K562 (cell line): Measurements from ENCODE around the gene ILK. TPM values are rescaled to one million over a fixed set of nuclear protein-coding genes. Genes with fewer than 3 reads are reported as not detected.

Experiments
- BRF2 ChIP-seq: IDR thresholded peaks from 3 replicates; pipeline ENCODE4 v1.6.1; 2011; ENCODE audit warnings: borderline replicate concordance, mild to moderate bottlenecking; ENCODE audit not compliant: insufficient read length, insufficient read depth
- ELF2 ChIP-seq: fragments of 250-450 bp; sonication (Bioruptor Pico); IDR thresholded peaks from 2 replicates; pipeline ENCODE4 v1.5.0; 2021; ENCODE audit warnings: mild to moderate bottlenecking
- ESRRA ChIP-seq: fragments of 450-650 bp; IDR thresholded peaks from 2 replicates; pipeline ENCODE4 v1.6.1; 2014; ENCODE audit warnings: low read depth, mild to moderate bottlenecking, moderate library complexity, borderline replicate concordance
- GTF3C2 ChIP-seq: IDR thresholded peaks from 3 replicates; pipeline ENCODE4 v1.6.1; 2011; ENCODE audit warnings: borderline replicate concordance, mild to moderate bottlenecking, moderate library complexity; ENCODE audit not compliant: insufficient read length; ENCODE audit errors: extremely low read depth
- MCM5 ChIP-seq: fragments of 450-650 bp; IDR thresholded peaks from 2 replicates; pipeline ENCODE4 v1.6.1; 2016; ENCODE audit warnings: low read depth
- NFXL1 ChIP-seq: fragments of 450-650 bp; formaldehyde crosslinking; IDR thresholded peaks from 2 replicates; pipeline ENCODE4 v1.4.0; 2021; ENCODE audit warnings: mild to moderate bottlenecking
- POLR2AphosphoS5 ChIP-seq: IDR thresholded peaks from 2 replicates; pipeline ENCODE4 v1.6.1; 2011; ENCODE audit warnings: mild to moderate bottlenecking, low read depth, low read length, moderate library complexity; ENCODE audit not compliant: control insufficient read depth, insufficient read depth
- REST ChIP-seq, 2 experiments: fragments of 450-650 bp; formaldehyde crosslinking in 1 of 2; IDR thresholded peaks; 2 replicates each; pipeline versions ENCODE4 v1.4.0 to v1.6.1; 2014 to 2020; ENCODE audit warnings: mild to moderate bottlenecking in 2 of 2, borderline replicate concordance in 1 of 2, low read depth in 1 of 2
- RUNX1 ChIP-seq: sonication (generic); IDR thresholded peaks from 2 replicates; pipeline ENCODE4 v1.6.1; 2016; ENCODE audit warnings: antibody characterized with exemption, low read depth
- SMAD3 ChIP-seq: fragments of 450-650 bp; formaldehyde crosslinking; conservative IDR thresholded peaks from 2 replicates; pipeline ENCODE4 v1.4.0; 2020; ENCODE audit warnings: mild to moderate bottlenecking
- SPI1 ChIP-seq: IDR thresholded peaks from 2 replicates; pipeline ENCODE4 v1.6.1; 2011; ENCODE audit warnings: low read depth, low read length, control low read depth, borderline replicate concordance
- ZNF134 ChIP-seq: fragments of 250-450 bp; sonication (Bioruptor Pico); conservative IDR thresholded peaks from 2 replicates; pipeline ENCODE4 v1.4.0; 2020
- ZNF766 ChIP-seq: fragments of 200-800 bp; sonication (Bioruptor generic); conservative IDR thresholded peaks from 2 replicates; pipeline ENCODE4 v1.6.1; 2016; ENCODE audit warnings: missing genetic modification characterization, missing compliant biosample characterization
- polyA plus RNA-seq, 8 experiments: library from polyadenylated mRNA; depleted of rRNA in 4 of 8; stranded (reverse) in 5 of 8; unstranded in 3 of 8; fragments of >200 nt; fragmentation: Nextera tagmentation in 2 of 8; fragmentation: Illumina TruSeq in 1 of 8; extraction: Ambion mirVana in 2 of 8; extraction: Trizol in 1 of 8; gene quantifications; 2 replicates each; pipeline versions ENCODE4 v1.2.1 to v1.2.3, GENCODE V29; 2011 to 2014; ENCODE audit warnings: inconsistent platforms in 1 of 8, missing spikeins in 1 of 8
- total RNA-seq, 7 experiments: library from RNA; depleted of rRNA in 6 of 7; stranded (reverse); fragments of >200 nt in 6 of 7; fragmentation: Illumina TruSeq in 2 of 7; extraction: Trizol in 2 of 7; gene quantifications; 2 replicates each; pipeline versions ENCODE4 v1.2.1 to v1.2.3, GENCODE V29; 2011 to 2021; ENCODE audit warnings: low replicate concordance in 1 of 7

Gene ILK
- total and polyA plus RNA-seq, 9 of the 15 experiments (the other 6 are each of a cell fraction or from before 2014, with no cell fraction given): 43.3 to 95.9 (median 58.9) TPM

- 0 out of 2 replicates have a peak, but pooled peaks have one; percentile 30 for TF ChIP-seq SMAD3 (CRISPR knock-in tag)
- peak; percentile 62; the same call in 1 of the 2 replicates for TF ChIP-seq POLR2AphosphoS5
- TF ChIP-seq GTF3C2: no peak
- TF ChIP-seq NFXL1 (CRISPR knock-in tag): 0 out of 2 replicates have a peak, but pooled peaks have one; percentile 35
- no peak for TF ChIP-seq MCM5
- TF ChIP-seq ELF2 (CRISPR knock-in tag): 0 out of 2 replicates have a peak, but pooled peaks have one; percentile 24
- peak; percentile 18; the same call in 1 of the 2 replicates for TF ChIP-seq REST (IDR thresholded peaks at IDR 0.05; ENCODE audit: borderline replicate concordance)
- TF ChIP-seq REST (CRISPR knock-in tag; IDR thresholded peaks at IDR 0.05; ENCODE audit: low read depth): no peak
- peak; percentile 64; the same call in 1 of the 2 replicates for TF ChIP-seq ESRRA
- peak; percentile 49; the same call in 1 of the 2 replicates for TF ChIP-seq SPI1
- peak; percentile 36; the same call in 1 of the 2 replicates for TF ChIP-seq ZNF766 (CRISPR knock-in tag)
- no peak for TF ChIP-seq RUNX1
- no peak for TF ChIP-seq BRF2
- TF ChIP-seq ZNF134 (CRISPR knock-in tag): 0 out of 2 replicates have a peak, but pooled peaks have one; percentile 19
These were observed 3.1 kb downstream of the ILK start (continued) for GRCh38 chr11:6606471-6607189.
